Stimulated activated naive CD8-positive, alpha-beta T cell treated with anti-CD3 and anti-CD28 coated beads, Interleukin-15, Interleukin-2, amounts not matched to agents 100 ng/mL and 50 ng/mL, for 24 hours (primary cell): Measurements from ENCODE around the gene SCFD2.
A peak's percentile ranks its signal among the peaks of the same experiment; 100 is the strongest.

Experiments used
- H3K27ac Mint-ChIP-seq: one replicate; pipeline ENCODE4 v1.8.0; 2021; ENCODE audit warnings: mild to moderate bottlenecking, mixed read lengths
- H3K27me3 Mint-ChIP-seq: one replicate; pipeline ENCODE4 v1.8.0; 2021; ENCODE audit warnings: mixed read lengths
- H3K36me3 Mint-ChIP-seq: one replicate; pipeline ENCODE4 v1.8.0; 2021; ENCODE audit warnings: low read depth, mixed read lengths
- H3K4me1 Mint-ChIP-seq: one replicate; pipeline ENCODE4 v1.8.0; 2021; ENCODE audit warnings: low read depth, mixed read lengths
- H3K4me3 Mint-ChIP-seq: one replicate; pipeline ENCODE4 v1.8.0; 2021; ENCODE audit warnings: mild to moderate bottlenecking, mixed read lengths
- H3K9me3 Mint-ChIP-seq: one replicate; pipeline ENCODE4 v1.8.0; 2021; ENCODE audit warnings: mixed read lengths

SCFD2 gene

DNA sequence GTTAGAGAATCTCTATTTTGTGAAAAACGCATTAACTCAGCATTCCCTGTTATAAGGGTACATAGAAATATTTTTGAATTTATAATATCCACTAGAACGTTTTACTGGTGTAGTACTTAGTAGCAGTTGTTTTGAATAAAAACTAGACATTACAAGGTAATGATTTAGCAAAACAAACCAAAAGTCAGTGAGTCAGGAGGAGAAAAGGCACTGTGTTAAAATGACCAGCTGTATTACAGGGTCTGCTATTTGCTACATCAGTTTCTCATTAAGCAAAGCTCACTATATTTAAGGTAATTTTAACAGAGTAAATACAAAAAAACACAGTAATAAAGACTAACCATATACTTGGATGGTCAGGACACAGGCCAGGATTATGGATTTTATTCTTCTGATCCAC, 351.0 kb downstream of the SCFD2 start:
- H3K4me1 Mint-ChIP-seq: peaks cover 23% of the 10 kb centered on the region
- no peak overlapping the region for H3K4me3 Mint-ChIP-seq
- peaks cover 7% of the 10 kb centered on the region for H3K36me3 Mint-ChIP-seq
- H3K27me3 Mint-ChIP-seq: no peaks in the 10 kb centered on the region
- no peaks in the 10 kb centered on the region for H3K9me3 Mint-ChIP-seq
- no peak overlapping the region for H3K27ac Mint-ChIP-seq

DNA sequence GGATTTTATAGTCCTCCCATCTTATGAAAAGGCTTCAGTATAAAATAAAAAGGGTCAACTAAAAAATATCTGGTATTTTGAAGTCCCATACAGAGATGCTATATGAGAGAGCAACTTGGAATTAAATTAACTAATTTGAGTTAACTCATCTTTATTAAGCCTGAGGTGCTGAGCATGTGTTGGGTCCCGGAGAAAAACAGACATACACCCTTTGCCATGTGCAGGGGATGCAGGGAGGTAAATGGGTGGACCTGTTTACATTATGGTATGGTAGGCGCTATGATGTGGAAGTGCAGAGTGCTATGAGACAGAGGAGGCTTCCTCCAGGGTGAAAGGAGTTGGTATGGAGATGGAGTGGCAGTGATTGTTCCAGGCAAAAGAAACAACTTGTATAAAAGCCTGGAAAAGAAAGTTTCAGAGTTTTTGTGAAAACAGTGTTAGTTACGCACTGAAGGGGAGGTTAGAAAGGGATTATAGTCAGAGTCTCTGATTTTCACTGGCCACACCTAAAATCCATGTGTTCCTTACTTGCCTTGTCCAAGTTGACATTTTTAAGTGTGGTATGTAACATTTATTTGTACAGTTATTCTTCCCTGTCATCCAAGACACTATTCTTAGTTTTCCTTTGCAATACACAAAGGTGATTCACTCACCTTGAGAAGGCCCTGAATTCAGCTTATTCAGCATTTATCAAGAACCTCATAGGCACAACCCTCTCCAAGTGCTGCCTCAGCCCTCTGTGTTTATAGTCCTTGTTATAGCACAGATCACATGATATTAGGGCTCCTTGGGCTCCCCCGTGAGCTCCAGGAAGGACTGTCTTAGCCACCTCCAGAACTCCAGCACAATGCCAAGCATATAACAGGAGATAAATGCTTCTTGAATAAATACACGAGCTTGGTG, 351.7 kb downstream of the SCFD2 start:
- H3K27me3 Mint-ChIP-seq: no peaks in the 10 kb centered on the region
- peaks cover 23% of the 10 kb centered on the region for H3K4me1 Mint-ChIP-seq
- H3K9me3 Mint-ChIP-seq: no peaks in the 10 kb centered on the region
- H3K27ac Mint-ChIP-seq: peak overlapping the region; percentile 10
- peaks cover 13% of the 10 kb centered on the region for H3K36me3 Mint-ChIP-seq
- H3K4me3 Mint-ChIP-seq: no peak overlapping the region

- peak overlapping the region; percentile 36 for H3K4me3 Mint-ChIP-seq
- H3K36me3 Mint-ChIP-seq: peaks cover 25% of the 10 kb centered on the region
- peaks cover 23% of the 10 kb centered on the region for H3K4me1 Mint-ChIP-seq
- peaks cover 8% of the 10 kb centered on the region for H3K9me3 Mint-ChIP-seq
- H3K27me3 Mint-ChIP-seq: no peaks in the 10 kb centered on the region
- H3K27ac Mint-ChIP-seq: peak overlapping the region; percentile 66
These were observed 353.1 kb downstream of the SCFD2 start for GRCh38 chr4:53012738-53013137.

GRCh38 chr4:53011259-53011905, 354.5 kb downstream of the SCFD2 start:
- Mint-ChIP-seq H3K27ac (no peak overlapping the region), H3K27me3 (no peaks in the 10 kb centered on the region), H3K4me3 (no peak overlapping the region), H3K9me3 (peaks cover 10% of the 10 kb centered on the region), H3K36me3 (peaks cover 28% of the 10 kb centered on the region), H3K4me1 (peaks cover 23% of the 10 kb centered on the region)

- peaks cover 28% of the 10 kb centered on the region for H3K36me3 Mint-ChIP-seq
- no peak overlapping the region for H3K27ac Mint-ChIP-seq
- peaks cover 23% of the 10 kb centered on the region for H3K4me1 Mint-ChIP-seq
- no peak overlapping the region for H3K4me3 Mint-ChIP-seq
- H3K9me3 Mint-ChIP-seq: peaks cover 10% of the 10 kb centered on the region
- H3K27me3 Mint-ChIP-seq: no peaks in the 10 kb centered on the region
These were observed 355.5 kb downstream of the SCFD2 start for GRCh38 chr4:53010318-53010717.

DNA sequence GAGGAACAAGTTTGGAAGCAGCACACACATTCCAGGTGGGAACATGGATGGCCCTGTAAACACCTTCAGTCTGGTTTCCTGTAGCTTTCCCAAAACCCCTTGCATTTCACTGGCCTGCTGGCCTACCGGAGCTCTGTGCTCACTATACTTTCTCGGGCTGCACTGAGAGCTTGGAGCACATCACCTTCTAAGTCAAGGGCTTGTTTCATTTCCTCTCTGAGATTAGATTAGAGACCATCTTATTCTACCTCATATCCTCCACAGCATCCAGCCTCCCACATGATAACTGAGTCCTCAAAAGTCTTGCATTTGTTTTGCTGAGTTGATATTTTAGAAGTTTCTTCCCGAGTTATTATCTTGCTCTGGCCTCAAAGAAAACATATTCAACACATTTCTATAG, 356.0 kb downstream of the SCFD2 start:
- H3K4me3 Mint-ChIP-seq: no peak overlapping the region
- no peaks in the 10 kb centered on the region for H3K27me3 Mint-ChIP-seq
- peaks cover 10% of the 10 kb centered on the region for H3K9me3 Mint-ChIP-seq
- H3K27ac Mint-ChIP-seq: no peak overlapping the region
- H3K4me1 Mint-ChIP-seq: peaks cover 23% of the 10 kb centered on the region
- H3K36me3 Mint-ChIP-seq: peaks cover 28% of the 10 kb centered on the region

DNA sequence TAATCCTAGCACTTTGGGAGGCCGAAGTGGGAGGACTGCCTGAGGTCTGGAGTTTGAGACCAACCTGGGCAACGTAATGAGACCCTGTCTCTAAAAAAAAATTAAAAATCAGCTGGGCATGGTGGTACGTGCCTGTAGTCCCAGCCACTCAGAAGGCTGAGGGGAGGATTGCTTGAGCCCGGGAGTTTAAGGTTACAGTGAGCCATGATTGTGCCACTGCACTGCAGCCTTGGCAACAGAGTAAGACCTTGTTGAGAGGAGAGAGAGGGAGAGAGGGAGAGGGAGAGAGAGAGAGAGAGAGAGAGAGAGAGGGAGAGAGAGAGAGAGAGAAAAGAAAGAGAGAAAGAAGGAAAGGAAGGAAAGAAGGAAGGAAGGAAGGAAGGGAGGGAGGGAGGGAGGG, 358.8 kb downstream of the SCFD2 start:
- H3K4me3 Mint-ChIP-seq: no peak overlapping the region
- peaks cover 26% of the 10 kb centered on the region for H3K36me3 Mint-ChIP-seq
- peaks cover 4% of the 10 kb centered on the region for H3K4me1 Mint-ChIP-seq
- peaks cover 10% of the 10 kb centered on the region for H3K9me3 Mint-ChIP-seq
- H3K27ac Mint-ChIP-seq: no peak overlapping the region
- H3K27me3 Mint-ChIP-seq: no peaks in the 10 kb centered on the region

DNA sequence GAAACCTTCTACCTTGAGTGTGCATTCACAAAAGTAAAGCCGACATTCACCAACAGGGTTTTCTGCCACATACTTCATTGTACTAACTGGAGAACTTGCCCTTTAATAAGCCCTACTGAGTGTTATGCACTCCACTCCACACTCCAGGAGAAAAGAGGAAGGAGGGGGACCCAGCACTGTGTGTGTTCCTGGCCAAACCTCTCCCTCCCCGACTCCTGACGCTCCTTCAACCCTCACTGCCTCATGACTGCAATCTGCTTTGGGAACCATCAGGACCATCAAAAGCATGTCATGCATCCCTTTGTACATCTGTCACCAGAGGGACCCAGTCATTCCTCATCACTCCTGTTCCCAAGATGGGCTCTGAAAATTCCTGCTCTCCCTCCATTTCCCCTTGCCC, 360.1 kb downstream of the SCFD2 start:
- peaks cover 10% of the 10 kb centered on the region for H3K9me3 Mint-ChIP-seq
- no peak overlapping the region for H3K4me3 Mint-ChIP-seq
- H3K4me1 Mint-ChIP-seq: no peaks in the 10 kb centered on the region
- H3K27ac Mint-ChIP-seq: no peak overlapping the region
- peaks cover 26% of the 10 kb centered on the region for H3K36me3 Mint-ChIP-seq
- no peaks in the 10 kb centered on the region for H3K27me3 Mint-ChIP-seq

GRCh38 chr4:53005149-53005546, 360.7 kb downstream of the SCFD2 start:
- Mint-ChIP-seq H3K9me3 (peaks cover 10% of the 10 kb centered on the region), H3K4me3 (no peak overlapping the region), H3K36me3 (peaks cover 26% of the 10 kb centered on the region), H3K27me3 (no peaks in the 10 kb centered on the region), H3K27ac (no peak overlapping the region), H3K4me1 (no peaks in the 10 kb centered on the region)

- Mint-ChIP-seq H3K4me3 (no peak overlapping the region), H3K9me3 (peaks cover 10% of the 10 kb centered on the region), H3K27me3 (no peaks in the 10 kb centered on the region), H3K4me1 (no peaks in the 10 kb centered on the region), H3K36me3 (peaks cover 27% of the 10 kb centered on the region), H3K27ac (no peak overlapping the region)
These were observed 361.2 kb downstream of the SCFD2 start for GRCh38 chr4:53004497-53005148.

DNA sequence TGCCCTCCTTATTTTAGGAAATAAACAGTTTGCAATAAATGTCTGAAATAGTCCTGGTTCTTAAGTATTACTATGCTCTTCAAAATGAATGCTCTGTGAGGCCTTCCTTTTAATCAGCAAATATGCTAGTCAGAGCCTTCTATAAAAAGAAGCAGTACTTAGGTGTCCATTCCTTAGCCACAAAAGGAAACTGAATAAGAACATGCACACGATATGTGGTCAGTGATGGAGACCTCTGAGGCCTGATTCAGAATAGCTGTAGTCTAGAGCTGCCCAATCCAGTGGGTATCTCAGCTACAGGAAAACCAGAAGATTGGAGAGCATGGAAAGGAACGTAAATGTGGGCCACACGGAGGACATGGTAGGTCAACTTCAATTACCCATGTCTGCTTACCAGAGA, 361.9 kb downstream of the SCFD2 start:
- no peak overlapping the region for H3K27ac Mint-ChIP-seq

GRCh38 chr4:53000560-53000959, 365.3 kb downstream of the SCFD2 start:
- no peaks in the 10 kb centered on the region for H3K27me3 Mint-ChIP-seq

More for the DNA sequence above, 361.9 kb downstream of the SCFD2 start:
- Mint-ChIP-seq H3K27me3 (no peaks in the 10 kb centered on the region), H3K4me1 (no peaks in the 10 kb centered on the region), H3K36me3 (peaks cover 27% of the 10 kb centered on the region), H3K4me3 (no peak overlapping the region), H3K9me3 (peaks cover 10% of the 10 kb centered on the region)

GRCh38 chr4:52999626-53000025, 366.2 kb downstream of the SCFD2 start:
- Mint-ChIP-seq H3K4me3 (no peak overlapping the region), H3K9me3 (no peaks in the 10 kb centered on the region), H3K36me3 (peaks cover 18% of the 10 kb centered on the region), H3K27me3 (no peaks in the 10 kb centered on the region), H3K4me1 (no peaks in the 10 kb centered on the region), H3K27ac (no peak overlapping the region)

More at GRCh38 chr4:53000560-53000959, 365.3 kb downstream of the SCFD2 start:
- no peaks in the 10 kb centered on the region for H3K9me3 Mint-ChIP-seq
- no peak overlapping the region for H3K4me3 Mint-ChIP-seq
- no peaks in the 10 kb centered on the region for H3K4me1 Mint-ChIP-seq
- H3K36me3 Mint-ChIP-seq: peaks cover 18% of the 10 kb centered on the region
- H3K27ac Mint-ChIP-seq: no peak overlapping the region

GRCh38 chr4:52998413-52998812, 367.4 kb downstream of the SCFD2 start:
- Mint-ChIP-seq H3K4me3 (no peak overlapping the region), H3K27ac (no peak overlapping the region), H3K9me3 (no peaks in the 10 kb centered on the region), H3K27me3 (no peaks in the 10 kb centered on the region), H3K4me1 (no peaks in the 10 kb centered on the region), H3K36me3 (peaks cover 24% of the 10 kb centered on the region)

DNA sequence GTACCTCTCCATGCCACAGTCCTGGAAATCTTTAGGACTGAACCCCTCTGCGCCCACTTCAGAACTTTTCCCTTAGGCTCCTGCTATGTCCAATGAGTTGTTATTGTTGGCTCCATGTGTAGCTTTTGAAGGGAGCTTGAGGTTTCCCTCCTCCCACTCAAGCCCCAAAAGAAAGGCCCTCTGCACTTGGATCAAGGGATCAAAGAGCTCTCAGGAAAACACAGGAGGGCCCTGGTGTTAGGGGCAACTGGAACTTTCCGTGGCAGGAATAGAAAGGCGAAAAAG, 368.8 kb downstream of the SCFD2 start:
- H3K36me3 Mint-ChIP-seq: peaks cover 20% of the 10 kb centered on the region
- H3K4me3 Mint-ChIP-seq: no peak overlapping the region
- no peaks in the 10 kb centered on the region for H3K4me1 Mint-ChIP-seq
- no peak overlapping the region for H3K27ac Mint-ChIP-seq
- H3K27me3 Mint-ChIP-seq: no peaks in the 10 kb centered on the region
- no peaks in the 10 kb centered on the region for H3K9me3 Mint-ChIP-seq
